Esophagus muscularis mucosa (tissue), 4 donors: ENCODE data around the gene RALGAPB.

ENCODE experiments used
- CTCF ChIP-seq, 3 experiments: fragments of 200-600 bp in 2 of 3; fragments of 450-650 bp in 1 of 3; sonication (generic) in 2 of 3; IDR thresholded peaks; one replicate each; pipeline ENCODE4 v1.5.1; 2017 to 2019; ENCODE audit warnings: antibody characterized with exemption in 3 of 3, mild to moderate bottlenecking in 2 of 3, moderate library complexity in 1 of 3
- EP300 ChIP-seq: sonication (generic); formaldehyde crosslinking; IDR thresholded peaks from one replicate; pipeline ENCODE4 v1.6.1; 2017; ENCODE audit warnings: antibody characterized with exemption
- POLR2A ChIP-seq: fragments of 450-650 bp; IDR thresholded peaks from one replicate; pipeline ENCODE4 v1.6.1; 2017; ENCODE audit warnings: antibody characterized with exemption, moderate library complexity, mild to moderate bottlenecking, low read depth
- POLR2AphosphoS5 ChIP-seq, 2 donors: sonication (generic); formaldehyde crosslinking; IDR thresholded peaks; one replicate each; pipeline ENCODE4 v1.6.1; 2017; ENCODE audit warnings: antibody characterized with exemption in 2 of 2

GRCh38 chr20:38423541-38423940 lies 49.1 kb upstream of the RALGAPB start:
- TF ChIP-seq EP300 (no peak), POLR2A (no peak), CTCF (IDR thresholded peaks at IDR 0.05) (no peak), POLR2AphosphoS5 (IDR thresholded peaks at IDR 0.05) (no peak)
